GM12872 (cell line): Measurements from ENCODE around the gene SLC37A2.

Experiments
- CTCF ChIP-seq: IDR thresholded peaks from 3 replicates; pipeline ENCODE4 v1.5.1; 2011; ENCODE audit warnings: low read depth, mild to moderate bottlenecking, low read length, moderate library complexity; ENCODE audit not compliant: insufficient read depth

Gene SLC37A2

DNA sequence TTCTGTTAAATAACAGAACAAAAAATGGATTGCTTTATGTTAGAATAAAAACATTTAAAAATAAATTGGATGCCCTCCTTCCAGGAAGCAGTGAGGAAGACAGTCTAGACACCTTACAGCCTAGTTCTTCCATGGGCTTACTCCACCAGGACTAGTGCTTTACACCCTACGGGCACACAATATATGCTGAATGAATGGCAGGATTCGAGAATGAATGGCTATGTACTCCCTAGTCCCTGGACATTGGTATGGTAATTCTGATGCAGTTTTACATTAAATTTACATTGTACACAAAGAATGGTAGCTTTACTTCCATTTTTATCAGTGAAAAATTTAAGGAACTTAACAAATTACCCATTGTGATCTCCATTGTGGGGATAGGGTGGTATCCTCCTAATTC lies 31.6 kb downstream of the SLC37A2 start:
- TF ChIP-seq CTCF = no peak

GRCh38 chr11:125100136-125100535 lies 37.0 kb downstream of the SLC37A2 start:
- TF ChIP-seq CTCF = no peak

DNA sequence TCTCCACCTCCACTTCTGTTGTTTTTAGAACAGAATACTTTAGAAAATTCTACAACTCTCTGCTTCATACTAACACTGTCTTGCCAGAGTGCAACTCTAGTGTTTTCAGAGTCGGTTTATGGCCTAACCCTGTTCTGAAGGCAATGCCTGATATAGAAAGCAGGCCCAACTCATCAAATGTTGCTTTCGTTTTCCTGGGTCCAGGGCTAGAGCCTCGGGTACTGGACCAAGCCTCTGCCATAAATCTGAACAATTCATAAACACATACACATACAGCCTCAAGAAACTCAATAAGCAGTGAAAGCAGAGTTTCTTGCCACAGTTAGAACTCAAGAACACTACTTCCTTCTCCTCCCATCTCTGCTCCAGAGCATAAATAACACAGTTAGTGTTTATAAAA lies 38.5 kb downstream of the SLC37A2 start:
- no peak for TF ChIP-seq CTCF

GRCh38 chr11:125102025-125102424 lies 38.9 kb downstream of the SLC37A2 start:
- no peak for TF ChIP-seq CTCF

GRCh38 chr11:125102510-125102909 lies 39.4 kb downstream of the SLC37A2 start:
- TF ChIP-seq CTCF = no peak

DNA sequence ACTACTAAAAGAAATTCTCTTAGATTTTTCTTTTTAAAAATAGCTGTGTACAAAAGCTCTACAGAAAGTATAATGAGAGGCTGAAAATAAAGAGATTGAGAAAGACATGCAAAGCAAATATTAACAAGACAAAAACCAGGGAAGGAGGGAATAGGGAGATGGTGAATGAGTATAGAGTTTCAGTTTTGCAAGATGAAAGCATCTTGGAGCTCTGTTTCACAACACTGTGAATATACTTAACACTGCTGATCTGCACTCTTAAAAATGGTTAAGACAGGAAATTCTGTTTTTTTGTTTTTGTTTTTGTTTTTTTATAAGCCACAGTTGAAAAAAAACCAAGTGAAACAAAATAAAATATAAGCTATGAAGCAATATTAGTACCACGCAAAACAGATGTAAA lies 42.8 kb downstream of the SLC37A2 start:
- no peak for TF ChIP-seq CTCF

GRCh38 chr11:125108469-125108868 lies 45.4 kb downstream of the SLC37A2 start:
- no peak for TF ChIP-seq CTCF

GRCh38 chr11:125110506-125110905 lies 47.4 kb downstream of the SLC37A2 start:
- no peak for TF ChIP-seq CTCF
